Measurements from ENCODE around the gene CNDP1. TPM values are rescaled to one million over a fixed set of nuclear protein-coding genes. Genes with fewer than 3 reads are reported as not detected.
"Not testable (repeated sequence)": the region's sequence is repeated elsewhere in the genome, so short reads cannot be mapped to it uniquely, and the experiment has no call there.

CNDP1 gene
- total and polyA plus RNA-seq, 4 donors: 0.09 to 21.1 (median 5.8) TPM

- peaks cover 7 to 27% (median 17%) of the 10 kb centered on the region in 4 donors for H3K36me3 ChIP-seq (ENCODE audit: control insufficient read depth in 4 of 4, insufficient read depth in 3 of 4, low read depth in 1 of 4, low read length in 3 of 4)
- no peaks in the 10 kb centered on the region for H3K4me1 ChIP-seq (ENCODE audit: control insufficient read depth in 4 of 4, insufficient read depth in 4 of 4, low read length in 3 of 4)
- H3K9me3 ChIP-seq (ENCODE audit: control insufficient read depth in 4 of 4, low read length in 3 of 4): no peaks in the 10 kb centered on the region
- TF ChIP-seq NR2F2 (IDR thresholded peaks at IDR 0.05) (no peak), HNF4A (conservative IDR thresholded peaks at IDR 0.05) (no peak), FOXA1 (IDR thresholded peaks at IDR 0.05) (no peak)
- TF ChIP-seq, protein P1, sequence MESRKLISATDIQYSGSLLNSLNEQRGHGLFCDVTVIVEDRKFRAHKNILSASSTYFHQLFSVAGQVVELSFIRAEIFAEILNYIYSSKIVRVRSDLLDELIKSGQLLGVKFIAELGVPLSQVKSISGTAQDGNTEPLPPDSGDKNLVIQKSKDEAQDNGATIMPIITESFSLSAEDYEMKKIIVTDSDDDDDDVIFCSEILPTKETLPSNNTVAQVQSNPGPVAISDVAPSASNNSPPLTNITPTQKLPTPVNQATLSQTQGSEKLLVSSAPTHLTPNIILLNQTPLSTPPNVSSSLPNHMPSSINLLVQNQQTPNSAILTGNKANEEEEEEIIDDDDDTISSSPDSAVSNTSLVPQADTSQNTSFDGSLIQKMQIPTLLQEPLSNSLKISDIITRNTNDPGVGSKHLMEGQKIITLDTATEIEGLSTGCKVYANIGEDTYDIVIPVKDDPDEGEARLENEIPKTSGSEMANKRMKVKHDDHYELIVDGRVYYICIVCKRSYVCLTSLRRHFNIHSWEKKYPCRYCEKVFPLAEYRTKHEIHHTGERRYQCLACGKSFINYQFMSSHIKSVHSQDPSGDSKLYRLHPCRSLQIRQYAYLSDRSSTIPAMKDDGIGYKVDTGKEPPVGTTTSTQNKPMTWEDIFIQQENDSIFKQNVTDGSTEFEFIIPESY (IDR thresholded peaks at IDR 0.05): no peak
- WGBS: 55% methylated on average over 5 of the region's 5 CpGs
- H3K9ac ChIP-seq (ENCODE audit: low read depth in 1 of 2, low read length in 2 of 2): no peak overlapping the region
- H3K4me3 ChIP-seq (ENCODE audit: low read depth in 1 of 3, low read length in 3 of 3): no peak overlapping the region
- no peaks in the 10 kb centered on the region for H3K27me3 ChIP-seq (ENCODE audit: control insufficient read depth in 4 of 4, insufficient read depth in 4 of 4, low read length in 3 of 4)
- H3K27ac ChIP-seq (ENCODE audit: low read depth in 1 of 2, low read length in 2 of 2): no peak overlapping the region
- no peak for DNase-seq (ENCODE audit: low spot score)
These were observed 10.2 kb upstream of the CNDP1 start for GRCh38 chr18:74524097-74524496.

- H3K4me3 ChIP-seq (ENCODE audit: low read depth in 1 of 3, low read length in 3 of 3); H3K9me3 ChIP-seq (ENCODE audit: control insufficient read depth in 4 of 4, low read length in 3 of 4); H3K27me3 ChIP-seq (ENCODE audit: control insufficient read depth in 4 of 4, insufficient read depth in 4 of 4, low read length in 3 of 4); H3K27ac ChIP-seq (ENCODE audit: low read depth in 1 of 2, low read length in 2 of 2); DNase-seq (ENCODE audit: low spot score); H3K9ac ChIP-seq (ENCODE audit: low read depth in 1 of 2, low read length in 2 of 2); H3K4me1 ChIP-seq (ENCODE audit: control insufficient read depth in 4 of 4, insufficient read depth in 4 of 4, low read length in 3 of 4): not testable (repeated sequence)
- H3K36me3 ChIP-seq (ENCODE audit: control insufficient read depth in 4 of 4, insufficient read depth in 3 of 4, low read depth in 1 of 4, low read length in 3 of 4): peaks cover 1 to 19% (median 9%) of the 10 kb centered on the region in 4 donors
- WGBS: 96% methylated on average over 7 of the region's 7 CpGs
These were observed 9.4 kb upstream of the CNDP1 start for GRCh38 chr18:74524915-74525314.

GRCh38 chr18:74525741-74526140, 8.6 kb upstream of the CNDP1 start:
- no peaks in the 10 kb centered on the region for H3K27me3 ChIP-seq (ENCODE audit: control insufficient read depth in 4 of 4, insufficient read depth in 4 of 4, low read length in 3 of 4)
- no peak for DNase-seq (ENCODE audit: low spot score)
- peaks cover 0 to 11% (median under 1%) of the 10 kb centered on the region in 4 donors for H3K36me3 ChIP-seq (ENCODE audit: control insufficient read depth in 4 of 4, insufficient read depth in 3 of 4, low read depth in 1 of 4, low read length in 3 of 4)
- no peak overlapping the region for H3K27ac ChIP-seq (ENCODE audit: low read depth in 1 of 2, low read length in 2 of 2)
- no peaks in the 10 kb centered on the region for H3K9me3 ChIP-seq (ENCODE audit: control insufficient read depth in 4 of 4, low read length in 3 of 4)
- H3K4me3 ChIP-seq (ENCODE audit: low read depth in 1 of 3, low read length in 3 of 3): no peak overlapping the region
- no peak overlapping the region for H3K9ac ChIP-seq (ENCODE audit: low read depth in 1 of 2, low read length in 2 of 2)
- no peaks in the 10 kb centered on the region for H3K4me1 ChIP-seq (ENCODE audit: control insufficient read depth in 4 of 4, insufficient read depth in 4 of 4, low read length in 3 of 4)
- 69% methylated on average over 9 of the region's 9 CpGs for WGBS
- TF ChIP-seq FOXA1 (IDR thresholded peaks at IDR 0.05) (no peak), JUND (IDR thresholded peaks at IDR 0.05) (no peak), CTCF (IDR thresholded peaks at IDR 0.05; ENCODE audit: low read depth, low read length, missing input control) (no peak), TAF1 (conservative IDR thresholded peaks at IDR 0.05) (no peak)
- TF ChIP-seq, protein P2, sequence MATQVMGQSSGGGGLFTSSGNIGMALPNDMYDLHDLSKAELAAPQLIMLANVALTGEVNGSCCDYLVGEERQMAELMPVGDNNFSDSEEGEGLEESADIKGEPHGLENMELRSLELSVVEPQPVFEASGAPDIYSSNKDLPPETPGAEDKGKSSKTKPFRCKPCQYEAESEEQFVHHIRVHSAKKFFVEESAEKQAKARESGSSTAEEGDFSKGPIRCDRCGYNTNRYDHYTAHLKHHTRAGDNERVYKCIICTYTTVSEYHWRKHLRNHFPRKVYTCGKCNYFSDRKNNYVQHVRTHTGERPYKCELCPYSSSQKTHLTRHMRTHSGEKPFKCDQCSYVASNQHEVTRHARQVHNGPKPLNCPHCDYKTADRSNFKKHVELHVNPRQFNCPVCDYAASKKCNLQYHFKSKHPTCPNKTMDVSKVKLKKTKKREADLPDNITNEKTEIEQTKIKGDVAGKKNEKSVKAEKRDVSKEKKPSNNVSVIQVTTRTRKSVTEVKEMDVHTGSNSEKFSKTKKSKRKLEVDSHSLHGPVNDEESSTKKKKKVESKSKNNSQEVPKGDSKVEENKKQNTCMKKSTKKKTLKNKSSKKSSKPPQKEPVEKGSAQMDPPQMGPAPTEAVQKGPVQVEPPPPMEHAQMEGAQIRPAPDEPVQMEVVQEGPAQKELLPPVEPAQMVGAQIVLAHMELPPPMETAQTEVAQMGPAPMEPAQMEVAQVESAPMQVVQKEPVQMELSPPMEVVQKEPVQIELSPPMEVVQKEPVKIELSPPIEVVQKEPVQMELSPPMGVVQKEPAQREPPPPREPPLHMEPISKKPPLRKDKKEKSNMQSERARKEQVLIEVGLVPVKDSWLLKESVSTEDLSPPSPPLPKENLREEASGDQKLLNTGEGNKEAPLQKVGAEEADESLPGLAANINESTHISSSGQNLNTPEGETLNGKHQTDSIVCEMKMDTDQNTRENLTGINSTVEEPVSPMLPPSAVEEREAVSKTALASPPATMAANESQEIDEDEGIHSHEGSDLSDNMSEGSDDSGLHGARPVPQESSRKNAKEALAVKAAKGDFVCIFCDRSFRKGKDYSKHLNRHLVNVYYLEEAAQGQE (IDR thresholded peaks at IDR 0.05): no peak
